GM12872 (cell line): ENCODE results near the gene CCDC61.

Experiments
- CTCF ChIP-seq: IDR thresholded peaks from 3 replicates; pipeline ENCODE4 v1.5.1; 2011; ENCODE audit warnings: low read depth, mild to moderate bottlenecking, low read length, moderate library complexity; ENCODE audit not compliant: insufficient read depth

The CCDC61 gene

GRCh38 chr19:45955905-45956608 lies 39.2 kb upstream of the CCDC61 start:
- TF ChIP-seq CTCF, result no peak

- no peak for TF ChIP-seq CTCF
Measured at GRCh38 chr19:45958320-45958719, 36.9 kb upstream of the CCDC61 start.

GRCh38 chr19:45958769-45959516 lies 36.3 kb upstream of the CCDC61 start:
- TF ChIP-seq CTCF, result no peak

- no peak for TF ChIP-seq CTCF
Measured at GRCh38 chr19:45959517-45960025, 35.7 kb upstream of the CCDC61 start.

- TF ChIP-seq CTCF, result no peak
Measured at GRCh38 chr19:45960595-45961235, 34.6 kb upstream of the CCDC61 start.

- no peak for TF ChIP-seq CTCF
Measured at GRCh38 chr19:45962021-45962420, 33.2 kb upstream of the CCDC61 start.

GRCh38 chr19:45967246-45967645 lies 28.0 kb upstream of the CCDC61 start:
- no peak for TF ChIP-seq CTCF
